SKM-1 treated with dmso at 0.1 percent for 144 hours (cell line): ENCODE data around the gene FRMPD2.
"Not testable (repeated sequence)": the region's sequence is repeated elsewhere in the genome, so short reads cannot be mapped to it uniquely, and the experiment has no call there.

ENCODE experiments used
- DNase-seq: peaks from one replicate; lab custom pipeline; 2025; ENCODE audit not compliant: unreplicated experiment; lab: John Stamatoyannopoulos, UW

Gene FRMPD2

DNA sequence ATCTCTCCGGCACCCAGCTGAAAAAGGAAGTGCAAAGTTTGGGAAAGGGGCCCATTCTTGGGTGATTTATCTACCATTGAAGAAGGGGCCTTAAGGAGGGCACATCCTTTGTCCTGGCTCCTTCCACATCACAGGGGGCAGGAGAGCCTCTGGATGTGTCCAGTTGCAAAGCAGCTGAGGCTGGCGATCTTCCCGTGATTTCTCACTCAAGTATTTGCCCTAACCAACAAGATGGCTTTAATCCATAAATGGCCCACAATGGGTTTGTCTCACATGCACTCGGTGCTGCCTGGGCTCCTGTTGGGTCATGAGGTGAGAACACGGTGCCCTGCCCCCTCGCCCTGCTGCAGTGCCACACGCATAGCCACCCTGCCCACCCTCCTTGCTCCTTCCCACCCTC is 14.2 kb upstream of the FRMPD2 start:
- no peak for DNase-seq

DNA sequence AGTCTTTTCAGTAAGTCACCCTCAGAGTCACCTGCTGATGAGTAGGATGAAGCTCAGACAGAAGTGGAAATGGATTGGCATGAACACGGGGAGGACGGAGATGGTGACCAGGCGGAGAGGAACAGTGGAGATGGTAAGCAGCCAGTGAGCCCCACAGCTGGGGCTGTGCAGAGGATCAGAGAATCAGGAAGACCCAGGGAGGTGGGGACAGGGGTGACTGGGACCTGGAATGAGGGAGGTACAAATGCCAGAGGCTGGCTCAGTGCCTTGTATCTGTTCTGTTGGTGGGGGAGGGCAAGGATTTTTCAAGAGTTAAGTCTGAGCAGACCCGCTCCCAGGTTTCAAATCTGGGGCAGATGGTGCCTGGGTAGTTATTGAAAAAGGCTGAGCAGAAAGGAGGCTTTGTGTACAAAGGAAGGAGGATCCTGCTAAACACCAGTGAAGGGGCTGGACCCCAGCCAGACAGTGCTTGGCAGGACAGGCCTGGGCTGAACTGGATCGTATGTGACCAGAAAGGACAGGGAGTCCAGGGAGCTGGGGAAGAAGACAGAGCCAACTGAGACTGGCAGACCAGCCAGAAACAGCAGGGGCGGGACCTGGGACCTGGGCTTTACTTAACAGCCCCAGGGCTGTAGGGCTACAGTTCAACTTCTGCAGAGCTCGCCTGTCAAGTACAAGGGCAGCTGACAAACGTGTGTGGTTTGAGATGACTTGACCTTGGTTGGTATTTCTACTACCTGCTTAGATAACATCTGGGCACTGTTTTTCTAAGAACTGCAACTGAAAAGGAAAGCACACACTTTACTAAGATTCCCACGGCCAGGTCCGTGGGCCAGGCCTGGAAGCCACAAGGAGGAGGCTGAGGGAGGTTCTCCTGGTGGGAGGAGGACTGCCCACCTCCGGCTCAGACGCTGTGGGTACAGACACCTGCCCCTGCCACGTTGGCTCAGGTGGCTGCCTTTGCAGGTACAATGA is 13.2 kb upstream of the FRMPD2 start:
- DNase-seq: no peak

DNA sequence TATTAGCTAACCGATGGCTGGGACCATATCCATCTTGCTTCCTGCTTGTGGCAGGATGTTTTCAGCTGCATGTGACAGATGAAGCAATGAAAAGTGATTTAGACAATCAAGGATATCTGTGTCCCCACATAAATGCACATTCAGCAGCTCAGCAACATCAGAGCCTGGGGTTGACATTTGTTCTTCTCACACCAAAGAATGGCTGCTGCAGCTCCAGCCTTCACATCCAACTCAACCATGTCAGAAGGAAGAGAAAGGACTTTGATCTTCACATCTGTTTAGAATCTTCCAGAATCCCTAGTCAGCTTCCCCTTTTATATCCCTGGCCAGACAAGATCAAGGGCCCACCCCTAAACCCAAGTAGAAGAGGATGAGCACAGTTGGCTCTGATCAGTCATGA is 11.9 kb upstream of the FRMPD2 start:
- DNase-seq: no peak

DNA sequence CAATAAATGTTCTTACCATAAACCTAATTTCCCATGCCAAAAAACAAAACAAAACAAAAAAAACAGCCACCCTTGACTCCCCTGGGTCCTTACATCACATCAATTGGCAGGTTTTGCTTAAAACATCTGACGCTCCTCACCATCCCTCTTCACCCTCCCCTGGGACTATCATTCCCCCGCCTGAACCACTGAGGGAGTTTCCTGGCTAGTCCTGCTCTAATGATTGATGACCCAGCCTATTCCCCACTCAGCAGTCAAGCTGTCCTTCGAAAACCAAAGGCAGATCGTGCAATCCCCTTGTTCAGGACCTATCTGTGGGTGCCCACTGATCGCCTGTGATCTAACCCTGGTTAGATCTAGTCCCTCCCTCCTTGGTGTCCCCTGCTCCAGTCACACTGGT is 11.2 kb upstream of the FRMPD2 start:
- DNase-seq: no peak

DNA sequence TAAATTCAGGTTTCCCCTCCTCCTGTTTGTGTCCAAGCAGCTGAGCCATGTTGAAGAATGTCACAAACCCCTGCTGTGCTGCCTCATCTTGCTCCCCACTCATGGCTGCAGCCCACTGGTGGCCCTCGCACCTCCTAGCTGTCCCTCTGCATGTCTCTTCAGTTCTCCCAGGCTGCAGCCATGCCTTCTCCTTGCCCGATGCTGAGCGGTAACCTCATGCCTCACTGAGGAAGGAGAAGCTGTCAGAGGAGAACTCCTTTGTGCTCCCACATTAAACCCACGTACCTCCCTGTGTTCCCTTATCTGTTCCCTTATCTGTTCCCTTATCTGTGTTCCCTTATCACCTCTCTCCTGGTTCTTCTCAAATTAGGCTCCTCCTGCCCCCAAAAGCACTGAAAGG is 10.3 kb upstream of the FRMPD2 start:
- no peak for DNase-seq

DNA sequence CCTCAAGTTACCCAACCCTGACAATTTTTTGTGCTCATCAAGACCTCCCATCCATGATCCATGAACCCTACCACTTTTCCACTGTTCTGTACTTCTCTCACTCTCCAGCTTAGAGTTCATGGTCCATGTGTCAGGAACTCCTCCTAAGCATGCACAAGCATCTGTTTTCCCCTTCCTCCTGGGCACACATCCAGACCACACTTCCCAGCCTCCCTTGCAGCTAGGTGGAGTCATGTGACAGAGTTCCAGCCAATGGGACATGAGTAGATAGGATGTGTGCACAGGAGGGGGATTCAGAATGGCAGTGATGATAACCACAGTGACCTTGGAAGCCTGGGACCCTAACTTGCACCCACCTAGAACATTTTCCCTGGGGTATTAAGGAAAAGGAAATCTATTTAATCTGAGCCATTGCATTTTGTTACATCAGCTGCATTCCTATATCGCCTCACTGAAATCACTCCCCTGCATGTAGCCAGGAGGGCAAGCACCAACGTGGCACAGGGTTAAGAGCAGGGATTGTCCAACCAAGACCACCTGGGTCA is 9.6 kb upstream of the FRMPD2 start:
- no peak for DNase-seq

DNA sequence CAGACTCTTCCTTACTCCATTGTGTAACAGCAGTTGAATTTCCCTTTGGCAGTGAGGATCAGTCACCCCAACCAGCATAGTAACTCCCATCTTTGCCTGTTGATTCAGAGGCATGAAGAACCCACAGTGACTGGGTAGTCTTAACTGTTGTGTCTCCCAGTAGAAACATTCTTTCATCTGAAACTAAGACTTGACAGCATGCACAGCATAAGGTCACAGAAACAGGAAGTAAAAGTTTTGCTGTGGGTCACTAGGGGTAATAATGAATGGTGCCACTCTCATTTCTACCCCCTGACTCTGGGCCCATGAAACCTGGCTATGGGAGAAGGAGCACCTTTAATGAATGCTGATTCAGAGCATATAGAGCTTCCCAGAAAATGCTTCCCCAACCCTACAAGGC is 8.3 kb upstream of the FRMPD2 start:
- no peak for DNase-seq

DNA sequence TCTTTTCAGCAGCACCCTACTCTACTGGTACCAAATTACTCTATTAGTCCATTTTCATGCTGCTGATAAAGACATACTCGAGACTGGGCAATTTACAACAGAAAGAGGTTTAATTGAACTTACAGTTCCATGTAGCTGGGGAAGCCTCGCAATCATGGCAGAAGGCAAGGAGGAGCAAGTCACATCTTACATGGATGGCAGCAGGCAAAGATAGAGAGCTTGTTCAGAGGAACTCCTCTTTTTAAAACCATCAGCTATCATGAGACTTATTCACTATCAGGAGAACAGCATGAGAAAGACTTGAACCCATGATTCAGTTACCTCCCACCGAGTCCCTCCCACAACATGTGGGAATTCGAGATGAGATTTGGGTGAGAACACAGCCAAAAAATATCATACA is 7.2 kb upstream of the FRMPD2 start:
- DNase-seq: not testable (repeated sequence)

DNA sequence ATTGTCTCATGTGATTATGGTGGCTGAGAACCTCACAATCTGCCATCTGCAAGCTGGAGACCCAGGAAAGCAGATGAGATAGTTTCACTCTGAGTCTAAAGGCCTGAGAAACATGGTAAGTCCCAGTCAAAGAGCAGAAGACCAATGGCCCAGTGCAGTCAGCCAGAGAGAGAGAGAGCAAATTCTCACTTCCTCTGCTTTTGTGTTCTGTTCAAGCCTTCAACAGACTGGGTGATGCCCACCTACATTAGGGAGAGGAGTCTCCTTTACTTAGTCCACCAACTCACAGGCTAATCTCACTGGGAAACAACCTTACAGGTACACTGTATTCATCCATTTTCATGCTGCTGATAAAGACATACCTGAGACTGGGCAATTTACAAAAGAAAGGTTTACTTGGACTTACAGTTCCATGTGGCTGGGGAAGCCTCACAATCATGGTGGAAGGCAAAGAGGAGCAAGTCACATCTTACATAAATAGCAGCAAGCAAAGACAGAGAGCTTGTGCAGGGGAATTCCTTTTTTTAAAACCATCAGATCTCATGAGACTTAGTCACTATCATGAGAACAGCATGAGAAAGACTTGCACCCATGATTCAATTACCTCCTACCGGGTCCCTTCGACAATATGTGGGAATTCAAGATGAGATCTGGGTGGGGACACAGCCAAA is 4.7 kb upstream of the FRMPD2 start:
- no peak for DNase-seq

DNA sequence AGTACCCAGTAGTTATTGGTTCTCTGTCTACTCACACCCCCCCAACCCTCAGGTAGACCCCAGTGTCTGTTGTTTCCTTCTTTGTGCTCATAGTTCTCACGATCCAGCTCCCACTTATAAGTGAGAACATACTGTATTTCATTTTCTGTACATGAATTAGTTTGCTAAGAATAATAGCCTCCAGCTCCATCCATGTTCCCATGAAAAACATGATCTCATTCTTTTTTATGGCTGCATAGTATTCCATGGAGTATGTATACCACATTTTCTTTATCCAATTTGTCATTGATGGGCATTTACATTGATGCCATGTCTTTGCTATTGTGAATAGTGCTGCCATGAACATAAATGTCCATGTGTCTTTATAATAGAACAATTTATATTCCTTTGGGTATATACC is 2.6 kb upstream of the FRMPD2 start:
- no peak for DNase-seq

DNA sequence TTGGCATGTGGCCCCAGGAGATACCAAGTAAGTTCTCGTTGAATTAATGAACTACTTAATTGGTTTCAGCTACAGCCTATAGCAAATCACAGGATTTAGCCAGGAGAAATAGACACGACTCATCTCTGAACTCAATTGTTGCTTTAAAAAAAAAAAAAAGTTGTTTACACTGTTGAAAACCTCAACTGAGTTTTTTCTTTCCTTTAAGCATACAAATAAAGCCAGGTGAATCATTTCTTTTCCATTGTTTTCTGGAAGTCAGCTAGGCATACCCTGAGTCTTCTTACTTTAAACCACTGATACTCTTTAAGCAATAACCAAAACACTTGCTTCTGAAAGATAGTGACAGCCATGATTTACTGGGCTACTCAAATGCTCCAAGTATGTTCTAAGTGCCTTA is 755 bp downstream of the FRMPD2 start:
- DNase-seq: no peak

DNA sequence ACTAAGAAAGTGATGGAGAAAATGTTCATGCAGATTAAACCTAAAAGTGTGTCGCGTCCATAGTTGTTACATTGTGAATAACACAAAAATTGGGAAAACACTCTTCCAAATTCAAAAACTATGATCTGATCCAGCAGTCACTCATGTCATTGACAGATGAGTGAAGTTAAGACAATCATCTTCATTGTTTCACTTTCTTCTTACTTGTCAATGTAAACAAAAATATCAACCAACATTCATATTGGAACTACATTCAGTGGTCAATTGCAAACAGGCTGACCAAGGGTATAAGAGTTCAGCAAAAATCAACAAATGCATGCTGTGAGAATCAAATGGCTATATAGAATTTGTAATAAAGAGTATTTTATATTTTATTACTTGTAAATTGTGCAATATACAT is 1.8 kb downstream of the FRMPD2 start:
- no peak for DNase-seq

DNA sequence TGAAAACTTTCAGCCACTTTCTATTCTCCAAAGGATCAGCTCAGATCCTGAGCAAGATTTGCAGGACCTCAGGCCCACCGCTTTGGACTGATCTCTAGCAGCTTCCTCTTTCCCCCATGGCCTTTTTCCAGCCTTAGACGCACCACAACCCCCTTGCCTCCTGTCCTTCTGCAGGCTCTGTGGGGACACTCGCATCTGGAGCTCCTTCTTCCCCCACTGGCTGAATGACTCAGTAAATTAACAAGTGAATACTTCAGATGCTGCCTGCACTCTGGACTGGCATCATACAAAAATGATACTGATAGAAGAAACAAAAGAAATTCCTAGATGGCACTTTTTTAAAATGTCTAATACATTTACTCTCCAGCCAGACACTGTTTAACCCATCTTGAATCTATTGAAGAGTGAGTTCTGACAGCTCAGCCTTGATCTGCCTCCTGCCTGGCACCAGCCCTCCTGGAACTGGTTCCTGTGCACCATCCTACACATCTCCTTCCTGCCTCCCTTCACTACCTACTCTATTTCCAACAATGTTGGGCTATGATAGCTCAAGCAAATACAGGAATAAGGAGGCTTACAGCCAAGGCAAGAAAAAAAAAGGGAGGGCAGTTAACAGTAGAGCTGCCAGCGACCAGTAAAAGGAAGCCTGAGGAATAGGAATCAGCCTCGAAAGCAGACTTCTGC is 3.3 kb downstream of the FRMPD2 start:
- DNase-seq: no peak

DNA sequence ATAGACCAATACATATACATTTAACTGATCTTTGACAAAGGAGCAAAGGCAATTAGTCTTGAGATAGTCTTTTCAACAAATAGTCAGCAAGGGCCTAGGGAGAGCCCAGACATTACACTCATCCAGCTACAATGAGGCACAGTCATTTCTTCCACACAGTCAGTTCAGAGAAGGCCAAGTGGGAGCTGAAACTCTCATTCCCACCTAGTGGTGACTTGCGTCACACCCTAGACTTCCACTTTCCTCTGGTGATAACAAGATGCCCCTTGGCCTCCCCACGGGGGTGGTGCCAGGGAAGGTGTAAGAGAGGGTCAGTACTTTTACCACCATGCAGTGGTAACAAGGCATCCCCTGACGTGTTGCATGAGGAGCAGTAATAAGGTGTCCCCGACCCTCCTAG is 8.0 kb downstream of the FRMPD2 start:
- DNase-seq: no peak

DNA sequence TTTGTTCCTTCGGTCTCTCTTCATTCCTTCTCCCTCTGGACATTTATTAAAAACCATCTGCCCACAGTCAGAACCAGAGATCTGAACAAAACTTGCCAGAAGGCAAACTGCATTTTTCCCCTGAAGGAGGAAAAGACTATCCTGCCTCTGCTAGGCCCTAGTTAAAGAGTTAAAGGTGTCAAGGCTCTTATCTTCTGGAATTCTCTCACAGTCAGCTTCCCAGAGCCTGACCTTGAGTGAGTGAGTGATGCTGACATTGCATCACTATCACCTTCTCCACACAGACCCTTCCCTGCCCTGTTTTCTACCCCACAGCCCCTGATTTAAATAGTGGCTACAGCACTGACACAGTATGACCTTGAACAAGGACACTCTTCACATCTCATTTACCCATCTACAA is 16.4 kb downstream of the FRMPD2 start:
- DNase-seq: no peak

DNA sequence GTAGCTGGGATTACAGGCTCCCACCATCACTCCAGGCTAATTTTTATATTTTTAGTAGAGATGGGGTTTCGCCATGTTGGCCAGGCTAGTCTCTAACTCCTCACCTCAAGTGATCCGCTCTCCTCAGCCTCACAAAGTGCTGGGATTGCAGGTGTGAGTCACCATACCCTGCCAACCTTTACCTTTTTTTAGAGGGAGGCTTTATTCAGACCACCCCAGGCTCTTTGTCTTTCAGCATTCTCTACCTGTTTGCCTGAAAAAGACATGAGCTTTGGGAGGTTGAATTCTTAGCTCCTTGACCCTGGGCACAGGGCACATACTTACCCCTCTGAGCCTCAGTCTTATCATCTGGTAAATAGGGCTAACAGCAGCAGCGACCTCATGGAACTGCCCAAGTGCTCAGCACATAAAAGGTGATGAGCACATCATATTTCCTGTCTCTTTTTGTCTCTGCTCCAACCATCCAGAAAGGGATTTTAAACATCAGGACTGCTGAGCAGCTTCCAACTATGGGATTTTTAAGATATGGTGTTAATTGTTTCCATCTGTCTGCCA is 17.0 kb downstream of the FRMPD2 start:
- DNase-seq: no peak

DNA sequence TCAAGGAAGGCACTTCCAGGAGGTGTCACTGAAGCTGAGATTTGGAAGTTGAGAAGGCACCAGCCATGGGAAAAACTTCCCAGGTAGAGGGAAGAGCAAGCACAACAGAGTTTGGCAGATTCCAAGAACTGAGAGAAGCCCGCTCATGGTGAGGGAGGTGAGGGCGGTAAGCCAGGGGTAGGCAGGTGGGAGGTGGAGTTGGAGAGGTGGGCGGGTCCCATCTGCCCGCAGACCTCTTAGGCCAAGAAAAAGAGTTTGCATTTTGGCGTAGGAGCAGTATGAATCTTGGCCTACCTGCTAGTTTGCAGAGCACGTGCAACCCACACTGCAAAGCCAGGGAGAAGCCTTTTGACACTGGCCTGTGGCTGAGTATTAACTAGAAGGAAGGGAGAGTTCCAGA is 18.8 kb downstream of the FRMPD2 start:
- no peak for DNase-seq

DNA sequence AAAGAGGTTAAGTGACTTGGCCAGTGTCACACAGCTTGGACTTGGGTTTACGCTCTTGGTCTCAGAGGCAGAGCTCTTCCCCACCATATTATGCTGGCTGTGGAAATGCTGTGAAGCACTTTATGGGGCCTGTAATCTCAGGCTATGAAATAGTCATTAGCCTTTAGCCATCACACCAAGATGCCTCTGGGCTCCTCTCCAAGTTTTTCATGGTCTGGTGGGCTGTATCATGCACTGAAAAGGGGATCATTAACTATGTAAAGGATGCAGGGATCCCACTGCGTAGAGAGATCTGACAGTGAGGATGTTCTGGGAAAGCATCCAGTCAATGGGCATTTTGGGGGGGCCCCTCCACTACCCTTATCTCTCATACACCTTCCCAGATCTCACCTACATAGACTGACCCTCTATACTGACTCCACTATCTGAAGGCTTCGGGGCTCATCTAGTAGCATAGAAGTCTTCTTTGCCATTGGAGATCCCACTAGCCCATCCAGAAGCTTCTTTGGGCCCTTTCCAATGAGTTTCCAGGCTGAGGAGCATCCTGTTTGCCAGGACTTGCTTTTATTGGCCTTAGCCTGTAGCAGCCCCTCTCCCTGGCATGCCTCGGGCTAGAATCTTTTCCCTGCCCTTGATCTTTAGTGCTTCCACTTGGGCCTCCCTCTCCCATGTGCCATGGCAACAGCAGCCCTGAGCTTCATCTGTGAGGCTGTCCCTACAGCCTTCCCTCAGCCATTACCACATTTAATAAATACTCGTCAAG is 19.6 kb downstream of the FRMPD2 start:
- no peak for DNase-seq

DNA sequence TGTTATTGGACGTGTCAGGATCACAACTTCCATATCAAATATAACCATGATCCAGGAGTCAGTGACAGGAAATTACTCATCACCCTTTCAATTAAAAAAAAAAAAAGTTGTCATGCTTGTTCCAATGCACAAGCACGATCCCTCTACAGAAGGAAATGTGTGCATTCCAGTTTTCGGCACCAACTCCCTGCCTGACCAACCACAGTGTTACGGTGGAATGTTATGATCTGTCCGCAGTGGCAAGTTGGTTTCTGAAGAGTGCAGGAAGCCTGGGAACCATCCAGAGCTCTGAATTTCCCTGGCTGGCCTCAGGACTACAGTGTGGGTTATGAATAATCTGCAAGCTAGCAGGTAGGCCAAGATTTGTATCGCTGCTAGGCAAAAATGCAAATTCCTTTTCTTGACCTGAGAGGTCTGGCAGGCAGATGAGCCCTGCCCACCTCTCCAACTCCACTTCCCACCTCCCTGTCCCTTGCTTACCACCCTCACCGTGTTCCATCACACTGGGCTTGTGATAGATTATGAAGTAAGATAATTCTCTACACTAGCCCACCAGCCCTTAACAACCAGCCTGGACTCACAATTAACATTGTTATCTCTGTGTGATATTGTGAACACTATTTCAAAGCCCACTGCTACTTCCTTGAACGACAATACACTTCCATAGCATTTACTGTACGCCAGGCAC is 20.4 kb downstream of the FRMPD2 start:
- DNase-seq: no peak

DNA sequence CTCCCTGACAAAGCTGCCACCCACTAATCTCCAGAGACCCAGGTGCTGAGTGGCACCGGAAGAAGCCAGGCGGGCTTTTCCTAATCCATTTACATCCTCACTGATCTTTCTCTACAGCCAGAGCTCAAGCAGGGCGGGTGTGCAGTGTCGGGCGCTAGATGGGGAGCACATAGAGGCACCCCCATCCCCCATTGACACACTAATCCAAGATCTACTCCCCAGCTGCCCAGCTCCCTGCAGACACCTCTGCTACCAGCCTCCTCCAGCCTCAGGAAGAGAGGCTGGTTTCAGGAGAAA is 22.2 kb downstream of the FRMPD2 start:
- no peak for DNase-seq
